Ovary (tissue), 3 donors: ENCODE results near the gene CELF1.

ENCODE experiments used
- POLR2A ChIP-seq: fragments of 450-650 bp; IDR thresholded peaks from one replicate; pipeline ENCODE4 v1.6.1; 2017; ENCODE audit warnings: antibody characterized with exemption, mild to moderate bottlenecking, moderate library complexity
- TF ChIP-seq, protein P1 (sequence below), 3 donors: fragments of 450-650 bp in 2 of 3; fragments of 200-600 bp in 1 of 3; IDR thresholded peaks; one replicate each; pipeline versions ENCODE4 v1.5.1 to v1.8.0; 2016 to 2022; ENCODE audit warnings: antibody characterized with exemption in 3 of 3, mild to moderate bottlenecking in 1 of 3
- donor health status: DM: no; HTN: no; CAD: no.

DNA sequence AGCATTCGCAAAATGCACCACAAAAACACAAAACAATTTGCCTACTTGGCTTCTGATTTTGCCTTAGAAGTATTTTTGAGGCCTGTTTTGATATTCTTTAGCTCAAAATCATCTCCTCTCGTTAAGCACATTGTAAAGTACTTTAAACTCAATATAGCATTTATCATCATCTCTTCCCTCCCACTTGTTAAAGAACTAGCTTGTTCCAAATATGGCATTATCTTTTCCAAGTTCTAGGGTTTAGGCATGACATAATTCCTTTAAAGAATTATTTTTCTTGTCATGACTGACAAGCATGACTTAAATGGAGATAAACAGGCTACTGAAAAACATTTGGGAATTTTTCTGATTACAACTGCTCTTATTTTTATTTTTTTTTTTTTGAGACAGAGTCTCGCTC, 21.3 kb downstream of the CELF1 start:
- TF ChIP-seq, protein P1, sequence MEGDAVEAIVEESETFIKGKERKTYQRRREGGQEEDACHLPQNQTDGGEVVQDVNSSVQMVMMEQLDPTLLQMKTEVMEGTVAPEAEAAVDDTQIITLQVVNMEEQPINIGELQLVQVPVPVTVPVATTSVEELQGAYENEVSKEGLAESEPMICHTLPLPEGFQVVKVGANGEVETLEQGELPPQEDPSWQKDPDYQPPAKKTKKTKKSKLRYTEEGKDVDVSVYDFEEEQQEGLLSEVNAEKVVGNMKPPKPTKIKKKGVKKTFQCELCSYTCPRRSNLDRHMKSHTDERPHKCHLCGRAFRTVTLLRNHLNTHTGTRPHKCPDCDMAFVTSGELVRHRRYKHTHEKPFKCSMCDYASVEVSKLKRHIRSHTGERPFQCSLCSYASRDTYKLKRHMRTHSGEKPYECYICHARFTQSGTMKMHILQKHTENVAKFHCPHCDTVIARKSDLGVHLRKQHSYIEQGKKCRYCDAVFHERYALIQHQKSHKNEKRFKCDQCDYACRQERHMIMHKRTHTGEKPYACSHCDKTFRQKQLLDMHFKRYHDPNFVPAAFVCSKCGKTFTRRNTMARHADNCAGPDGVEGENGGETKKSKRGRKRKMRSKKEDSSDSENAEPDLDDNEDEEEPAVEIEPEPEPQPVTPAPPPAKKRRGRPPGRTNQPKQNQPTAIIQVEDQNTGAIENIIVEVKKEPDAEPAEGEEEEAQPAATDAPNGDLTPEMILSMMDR (IDR thresholded peaks at IDR 0.05) = no peak
- TF ChIP-seq POLR2A = no peak
